Lower leg skin (tissue), 4 donors: Measurements from ENCODE around the gene FOXP1. TPM values are rescaled to one million over a fixed set of nuclear protein-coding genes. Genes with fewer than 3 reads are reported as not detected.

Experiments used
- DNase-seq, 2 donors: peaks; one replicate each; pipeline ENCODE4 v3.0.0-alpha.2; 2019; ENCODE audit warnings: low spot score in 2 of 2
- H3K4me3 ChIP-seq: fragments of 200-600 bp; sonication (generic); 2 replicates; pipeline ENCODE4 v1.5.1; 2017; ENCODE audit warnings: mild to moderate bottlenecking, low read depth; ENCODE audit not compliant: poor library complexity, severe bottlenecking
- CTCF ChIP-seq, 3 donors: fragments of 450-650 bp; IDR thresholded peaks; one replicate each; pipeline ENCODE4 v1.5.1; 2016; ENCODE audit warnings: antibody characterized with exemption in 3 of 3, mild to moderate bottlenecking in 3 of 3, moderate library complexity in 2 of 3
- POLR2A ChIP-seq, 2 donors: fragments of 450-650 bp; IDR thresholded peaks; one replicate each; pipeline ENCODE4 v1.6.1; 2016 to 2017; ENCODE audit warnings: antibody characterized with exemption in 2 of 2, mild to moderate bottlenecking in 1 of 2, moderate library complexity in 1 of 2
- WGBS, 2 donors: methylation state at CpG; one replicate each; pipeline ENCODE4 v1.1.5; 2018; 5-methylcytosine and 5-hydroxymethylcytosine counted together
- intact Hi-C: fragments of 100-400 bp; cut with DNase I; formaldehyde crosslinking; loops from one replicate; pipeline ENCODE4 v1.15.0; 2023; ENCODE audit warnings: low total_unique reads
- total RNA-seq, 4 donors: library from RNA; depleted of rRNA; stranded (reverse); fragments of >200 nt; gene quantifications; one replicate each; pipeline ENCODE4 v1.1.0, GENCODE V29; 2016

FOXP1 gene
- total RNA-seq, 4 donors from 2014 or later, result 46.6 to 66.6 (median 55.2) TPM

DNA sequence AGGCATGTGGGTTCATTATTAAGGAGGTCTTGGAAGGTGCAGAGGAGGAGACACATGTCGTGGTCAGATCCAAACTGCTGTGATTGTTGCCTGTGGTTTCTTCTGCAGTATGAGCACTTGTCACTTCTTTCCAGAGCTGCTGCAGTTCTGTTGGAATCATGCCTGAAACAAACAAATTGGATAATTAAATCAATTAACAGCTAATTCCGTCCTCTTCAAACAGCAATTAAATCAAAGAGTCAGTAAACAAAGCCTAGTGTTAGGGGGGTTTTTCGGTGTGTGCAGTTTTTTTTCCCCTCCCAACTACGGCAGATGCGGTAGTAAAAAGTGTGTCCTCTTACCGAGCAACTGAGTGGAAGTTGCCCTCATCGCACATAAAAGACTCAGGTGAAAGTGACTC is 542.2 kb downstream of the FOXP1 start:
- 91 to 94% methylated on average over 7 of the region's 7 CpGs for whole genome bisulfite sequencing, 2 donors

GRCh38 chr3:71039332-71039731 is 544.2 kb downstream of the FOXP1 start:
- 85 to 88% methylated on average over 6 of the region's 6 CpGs for WGBS, 2 donors
- H3K4me3 ChIP-seq, result no peak overlapping the region
- intact Hi-C loops, result no loop called here
- no peak for DNase-seq
- TF ChIP-seq POLR2A (IDR thresholded peaks at IDR 0.05) (no peak), CTCF (IDR thresholded peaks at IDR 0.05) (no peak)

More for the DNA sequence above, 542.2 kb downstream of the FOXP1 start:
- intact Hi-C loops, result no loop called here
- no peak for TF ChIP-seq POLR2A (IDR thresholded peaks at IDR 0.05)
- TF ChIP-seq CTCF (IDR thresholded peaks at IDR 0.05), result no peak
- no peak overlapping the region for H3K4me3 ChIP-seq
- DNase-seq, result no peak

DNA sequence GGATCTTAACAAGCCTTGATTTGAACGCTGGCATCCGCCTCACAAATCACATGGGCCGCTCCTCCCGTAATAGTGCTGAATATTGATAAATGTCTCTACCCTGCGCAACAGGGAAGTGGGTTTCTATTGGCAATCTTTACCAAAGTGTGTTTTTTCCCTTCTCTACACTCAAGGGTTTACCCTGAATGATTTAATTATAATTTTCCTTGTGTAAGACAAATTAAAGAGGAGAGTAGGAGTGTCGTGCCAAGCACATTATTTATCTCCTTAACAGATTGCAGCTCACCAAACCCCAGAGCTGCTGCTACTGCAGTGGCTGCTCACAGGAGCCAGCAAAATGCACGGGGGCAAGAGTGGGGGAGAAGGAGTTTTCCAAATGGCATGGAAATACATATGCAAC is 545.8 kb downstream of the FOXP1 start:
- no peak for TF ChIP-seq CTCF (IDR thresholded peaks at IDR 0.05)
- H3K4me3 ChIP-seq, result no peak overlapping the region
- 85 to 89% methylated on average over 7 of the region's 7 CpGs for WGBS, 2 donors
- intact Hi-C loops, result no loop called here
- no peak for DNase-seq

- intact Hi-C loops, result no loop called here
- no peak overlapping the region for H3K4me3 ChIP-seq
- no peak for DNase-seq
- 81 to 85% methylated on average over 5 of the region's 5 CpGs for WGBS, 2 donors
- TF ChIP-seq CTCF (IDR thresholded peaks at IDR 0.05), result no peak
- no peak for TF ChIP-seq POLR2A (IDR thresholded peaks at IDR 0.05)
These were observed 547.6 kb downstream of the FOXP1 start for GRCh38 chr3:71035886-71036285.

DNA sequence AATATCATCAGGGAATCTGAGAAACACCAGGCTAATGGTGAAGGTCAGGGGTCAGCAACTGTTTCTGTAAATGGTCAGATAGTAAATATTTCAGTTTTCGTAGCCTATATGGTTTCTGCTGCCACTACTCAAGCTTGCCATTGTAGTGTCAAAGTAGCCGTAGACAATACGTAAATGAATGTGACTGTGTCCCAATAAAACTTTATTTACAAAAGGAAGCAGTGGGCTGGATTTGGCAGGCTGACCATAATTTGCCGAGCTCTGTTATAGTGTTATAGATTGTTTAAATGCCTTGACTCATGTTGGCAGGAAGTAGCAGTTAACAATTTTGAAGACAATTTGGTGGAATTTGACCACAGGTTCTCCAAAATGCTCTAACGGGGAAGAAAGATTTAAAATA is 548.2 kb downstream of the FOXP1 start:
- no peak overlapping the region for H3K4me3 ChIP-seq
- no peak for DNase-seq
- WGBS, 2 donors, result 76 to 81% methylated on average over 5 of the region's 5 CpGs
- TF ChIP-seq POLR2A (IDR thresholded peaks at IDR 0.05), result no peak
- no peak for TF ChIP-seq CTCF (IDR thresholded peaks at IDR 0.05)
- intact Hi-C loops, result no loop called here

DNA sequence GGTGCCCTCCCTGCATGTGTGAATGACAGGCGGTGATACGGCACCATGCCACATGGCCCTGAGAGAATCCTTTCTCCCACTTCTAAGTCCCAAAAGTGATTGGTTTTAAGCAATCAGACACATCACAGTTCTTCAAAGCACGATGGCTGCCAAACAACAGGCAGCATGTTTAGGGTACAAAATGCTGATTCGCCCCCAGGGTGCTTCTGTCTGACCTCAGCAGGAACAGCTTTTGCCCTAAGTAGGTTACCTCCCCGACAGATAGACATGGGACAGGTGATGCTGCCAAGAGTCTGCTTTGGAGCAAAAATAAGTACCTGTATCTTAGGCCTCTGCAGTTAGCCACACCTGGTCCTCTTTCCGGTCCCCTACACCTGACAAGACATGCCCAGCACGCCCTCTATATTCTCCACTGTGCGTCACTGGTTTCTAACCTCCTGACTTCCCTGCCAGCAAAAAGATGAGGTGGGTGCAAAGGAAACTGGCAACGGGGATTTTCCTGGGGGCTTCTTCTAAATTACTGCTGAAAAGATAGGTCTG is 549.8 kb downstream of the FOXP1 start:
- H3K4me3 ChIP-seq, result no peak overlapping the region
- 59 to 64% methylated on average over 9 of the region's 9 CpGs for WGBS, 2 donors
- intact Hi-C loops, result no loop called here
- DNase-seq, result no peak
- TF ChIP-seq CTCF (IDR thresholded peaks at IDR 0.05), result no peak
- TF ChIP-seq POLR2A (IDR thresholded peaks at IDR 0.05), result no peak
